HG03196 (cell line): ENCODE results near the gene GRIK4.

Experiments
- ATAC-seq: cut with Tn5 transposase; IDR thresholded peaks from one replicate; pipeline ENCODE4 v1.9.1; 2021; ENCODE audit not compliant: unreplicated experiment

GRIK4 gene

DNA sequence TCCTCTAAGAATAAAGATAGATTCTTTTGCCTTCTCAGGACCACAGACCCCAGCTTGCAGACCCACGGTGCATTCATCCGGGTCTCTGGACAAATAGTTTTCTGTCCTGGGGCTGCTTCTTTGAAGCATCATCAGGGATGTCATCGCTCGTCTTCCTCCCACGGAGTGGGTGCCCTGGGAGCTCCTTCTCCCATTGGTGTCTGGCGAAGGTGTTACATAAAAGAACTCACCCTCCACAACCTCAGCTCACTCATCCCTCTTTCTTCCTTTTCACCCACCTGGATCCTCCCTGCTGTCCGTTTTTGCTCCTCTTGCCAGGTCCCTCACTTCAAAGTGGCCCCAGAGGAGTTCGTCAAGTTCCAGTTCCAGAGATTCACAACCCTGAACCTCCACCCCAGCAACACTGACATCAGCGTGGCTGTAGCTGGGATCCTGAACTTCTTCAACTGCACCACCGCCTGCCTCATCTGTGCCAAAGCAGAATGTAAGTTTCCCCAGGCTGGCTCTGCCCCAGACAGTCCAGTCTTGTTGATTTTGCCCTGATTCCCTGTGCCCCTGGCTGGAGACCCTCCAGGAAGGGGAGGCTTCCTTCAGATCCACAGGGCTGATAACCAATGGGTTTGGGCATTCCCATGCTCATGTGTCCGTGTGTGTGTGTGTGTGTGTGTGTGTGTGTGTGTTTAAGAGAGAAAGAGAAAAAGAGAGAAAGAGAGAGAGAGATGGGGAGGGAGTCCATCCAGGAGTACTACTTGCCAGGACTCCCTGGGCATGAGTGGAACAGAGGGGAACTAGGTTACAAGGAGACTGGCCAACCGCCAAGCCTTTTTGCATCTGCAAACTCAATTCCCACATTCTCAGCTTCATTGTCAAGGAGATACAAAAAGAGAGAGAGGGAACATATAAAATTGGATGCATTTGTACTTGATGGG, 308.2 kb downstream of the GRIK4 start:
- no peak for ATAC-seq

DNA sequence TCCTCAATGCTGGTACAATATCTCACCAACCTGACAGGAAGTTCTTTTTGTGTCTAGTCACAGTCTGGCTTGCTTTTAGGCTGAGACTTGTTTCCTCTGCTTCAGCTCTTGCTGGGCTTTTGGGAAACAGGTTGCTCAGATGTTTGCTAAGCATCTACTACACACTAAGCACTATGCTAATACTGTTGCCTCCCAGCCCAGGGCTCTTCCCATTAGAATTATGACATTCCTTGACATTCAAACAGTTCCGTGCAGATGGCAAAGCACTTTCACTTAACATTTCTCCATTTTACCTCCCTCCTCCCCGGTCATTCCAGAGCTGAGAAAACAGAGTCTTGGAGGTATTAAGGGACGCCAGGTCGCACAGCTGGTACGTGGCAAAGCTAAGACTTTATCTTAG, 311.6 kb downstream of the GRIK4 start:
- ATAC-seq = no peak

DNA sequence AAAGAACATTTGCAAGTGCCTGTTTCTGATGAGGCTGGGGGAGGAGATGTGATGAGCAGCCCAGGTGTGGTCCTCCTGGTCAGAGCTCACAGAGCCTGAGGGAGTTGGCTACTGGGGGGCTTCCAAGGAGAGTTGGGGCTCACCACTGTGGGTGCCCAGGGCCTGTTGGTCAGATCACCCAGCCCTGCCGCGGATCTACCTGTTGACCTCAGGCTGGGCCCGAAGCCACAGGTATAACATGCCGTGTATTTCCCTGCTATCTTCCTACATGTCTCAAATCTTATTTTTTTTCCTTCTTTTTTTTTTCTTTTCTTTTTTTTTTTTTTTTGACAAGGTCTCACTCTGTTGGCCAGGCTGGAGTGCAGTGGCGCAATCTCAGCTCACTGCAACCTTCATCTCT, 312.7 kb downstream of the GRIK4 start:
- no peak for ATAC-seq

DNA sequence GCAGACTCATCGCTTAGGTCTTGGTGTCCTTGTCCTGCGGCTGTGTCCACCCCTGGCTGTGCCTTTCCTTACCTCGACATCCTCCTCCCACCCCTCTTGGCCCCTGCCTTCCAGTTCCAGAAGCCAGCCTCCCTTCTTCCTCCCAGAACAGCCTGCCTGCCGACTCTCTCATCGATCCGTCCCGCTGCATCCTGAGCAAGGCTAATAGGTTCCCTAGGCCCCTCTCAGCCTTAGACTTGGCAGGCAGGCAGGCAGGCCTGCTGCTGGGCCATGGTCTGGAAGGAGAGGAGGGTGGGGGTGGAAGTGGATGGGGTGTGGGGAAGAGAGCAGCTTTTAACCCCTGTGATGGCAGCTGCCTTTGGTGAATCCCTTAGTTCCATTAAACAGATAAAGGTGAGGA, 315.6 kb downstream of the GRIK4 start:
- ATAC-seq = no peak

DNA sequence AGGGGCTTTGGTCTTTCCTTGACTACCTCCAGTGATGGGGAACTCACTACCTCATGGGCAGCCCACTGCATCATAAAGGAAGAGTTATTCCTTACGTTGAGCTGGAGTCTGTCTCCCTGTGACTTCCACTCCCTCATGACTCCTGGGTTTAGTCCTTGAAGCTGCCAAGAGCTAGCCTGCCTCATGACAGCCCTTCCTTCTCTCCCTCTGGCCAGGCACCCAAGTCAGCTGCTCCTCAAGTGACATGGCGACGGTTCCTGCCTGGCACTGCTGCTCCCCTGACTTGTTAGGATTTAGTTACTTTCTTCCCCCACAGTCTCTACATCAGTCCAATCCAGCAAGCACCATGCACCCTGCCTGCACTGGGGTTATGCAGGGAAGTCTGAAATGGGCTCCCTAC, 316.3 kb downstream of the GRIK4 start:
- ATAC-seq = no peak

DNA sequence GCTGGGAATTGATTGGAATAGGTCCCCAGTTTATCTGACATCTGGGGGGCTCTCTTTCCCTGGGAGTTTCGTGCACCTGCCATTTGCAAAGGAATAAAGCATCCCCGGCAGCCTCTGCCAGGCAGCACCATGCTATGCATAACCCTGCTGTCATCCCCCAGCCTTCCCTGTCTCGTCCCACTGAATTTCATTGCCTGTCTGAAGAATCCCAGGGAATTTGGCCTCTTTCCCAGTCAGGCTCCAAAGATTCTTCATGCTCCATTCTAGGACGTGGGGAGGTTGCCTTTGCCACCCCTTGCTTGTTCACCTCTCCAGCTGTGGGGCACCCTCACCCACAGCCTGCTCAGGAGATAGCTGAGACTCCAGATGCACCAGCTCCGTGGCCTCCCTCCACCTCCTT, 317.3 kb downstream of the GRIK4 start:
- no peak for ATAC-seq

DNA sequence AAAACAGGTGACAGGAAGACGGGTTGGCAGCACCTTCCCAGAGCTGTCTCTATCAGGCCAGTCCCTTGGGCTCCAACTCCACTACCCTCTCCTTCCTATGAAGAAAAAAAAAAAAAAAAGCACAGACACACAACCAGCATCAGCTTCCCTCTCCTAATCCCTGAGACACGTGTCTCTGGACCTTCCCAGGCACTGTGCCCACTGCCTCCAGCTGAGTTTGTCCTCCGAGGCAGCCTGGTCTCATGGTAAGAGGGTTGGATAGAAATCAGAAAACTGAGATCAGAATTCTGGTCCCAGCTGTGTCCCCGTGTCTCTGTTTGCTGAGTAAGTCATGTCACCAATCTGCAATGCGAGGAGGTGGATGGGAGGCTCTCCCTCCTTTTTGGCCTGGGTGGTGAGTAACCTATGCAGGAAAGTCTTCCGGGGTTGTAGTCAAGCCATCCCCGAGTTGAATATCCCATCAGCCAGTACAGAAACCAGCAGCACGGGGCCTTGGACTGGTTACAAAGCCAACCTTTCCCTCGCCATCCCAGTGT, 318.6 kb downstream of the GRIK4 start:
- no peak for ATAC-seq

DNA sequence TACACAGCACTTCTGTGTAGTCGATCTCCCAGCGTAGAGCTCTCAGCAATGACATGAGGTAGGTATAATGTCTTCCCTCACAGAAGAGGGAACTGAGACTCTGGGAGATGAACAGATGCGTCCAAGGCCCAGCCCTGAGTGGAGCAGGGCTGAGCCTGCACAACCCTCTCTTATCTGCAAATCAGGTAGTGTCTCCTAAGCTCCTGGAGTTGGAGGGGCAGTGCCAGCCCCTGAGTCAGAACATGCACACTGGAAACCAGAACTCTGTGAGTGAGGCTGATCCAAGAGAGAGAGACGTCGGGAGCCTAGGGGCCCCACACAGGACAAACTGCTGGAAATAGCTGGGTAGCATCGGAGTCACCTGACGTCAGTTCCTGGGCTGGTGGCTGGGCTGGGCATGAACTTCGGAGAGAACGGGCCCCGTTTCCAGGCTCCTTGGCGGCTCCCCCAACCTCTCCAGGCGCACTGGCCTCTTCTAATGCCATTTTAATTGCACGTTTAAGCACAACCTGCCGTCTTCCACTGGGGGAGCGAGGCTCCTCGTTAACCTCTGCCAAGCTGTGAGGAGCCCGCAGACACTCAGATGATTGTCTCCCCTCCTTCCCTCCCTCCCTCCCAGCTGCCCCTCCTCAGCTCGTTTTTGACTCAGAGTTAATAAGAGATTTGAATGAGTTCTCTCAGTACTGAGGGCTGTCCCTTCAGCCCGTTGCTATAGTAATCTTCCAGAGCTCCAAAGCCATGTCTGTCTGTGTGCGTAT, 321.1 kb downstream of the GRIK4 start:
- no peak for ATAC-seq

DNA sequence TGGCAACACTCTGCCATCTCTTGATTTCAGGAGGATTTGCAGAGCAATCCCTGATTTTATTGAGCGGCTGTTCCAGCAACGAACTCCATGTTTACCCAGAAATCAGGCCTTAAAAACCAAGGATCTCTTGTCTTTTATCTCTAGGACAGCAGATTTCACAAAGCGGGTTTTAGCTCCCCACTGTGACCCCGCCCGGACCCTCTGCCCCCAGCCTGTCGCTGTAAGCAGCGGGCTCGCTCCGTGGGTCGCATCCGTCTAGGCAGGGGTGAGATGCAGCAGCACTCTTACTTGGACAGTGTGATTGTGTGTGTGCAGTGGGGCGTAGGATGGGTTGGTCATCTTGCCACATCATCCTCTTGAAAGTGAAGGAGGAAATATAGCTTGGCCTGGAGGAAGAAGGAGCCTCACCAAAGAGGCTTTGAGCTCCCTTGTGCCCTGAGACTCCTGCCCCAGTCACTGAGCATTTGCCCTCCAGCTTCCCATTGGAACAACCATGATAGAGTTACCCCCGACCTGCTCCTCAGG, 323.2 kb downstream of the GRIK4 start:
- ATAC-seq = no peak

DNA sequence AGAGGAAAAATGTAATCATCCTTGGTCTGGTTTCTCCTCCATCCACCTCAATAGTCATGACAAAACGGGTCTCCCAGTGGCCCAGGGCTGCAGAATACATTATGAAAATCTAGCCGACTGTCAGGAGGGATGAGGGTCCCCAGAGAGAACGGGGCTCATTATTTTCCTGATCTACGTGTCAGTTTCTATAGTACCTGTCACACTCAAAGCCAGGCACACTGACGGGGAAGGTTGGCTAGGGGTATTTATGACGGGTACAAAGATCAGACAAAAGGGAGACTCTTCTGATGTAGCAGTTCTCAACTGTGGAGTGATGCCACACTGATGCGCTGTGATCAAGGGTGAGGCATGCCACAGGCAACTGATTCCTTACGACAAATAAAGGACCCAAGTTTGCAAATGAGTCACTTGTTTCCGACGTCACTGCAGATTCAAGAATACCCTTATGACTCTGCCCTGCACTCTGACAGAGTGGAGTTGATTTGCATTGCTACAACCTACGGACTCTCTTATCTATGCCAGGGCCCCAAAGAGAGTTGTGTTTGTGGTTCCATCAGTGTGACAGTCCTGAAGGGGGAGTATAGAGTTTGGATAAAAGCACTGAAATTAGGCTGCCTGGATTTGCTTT, 324.2 kb downstream of the GRIK4 start:
- ATAC-seq = peak; percentile 80

DNA sequence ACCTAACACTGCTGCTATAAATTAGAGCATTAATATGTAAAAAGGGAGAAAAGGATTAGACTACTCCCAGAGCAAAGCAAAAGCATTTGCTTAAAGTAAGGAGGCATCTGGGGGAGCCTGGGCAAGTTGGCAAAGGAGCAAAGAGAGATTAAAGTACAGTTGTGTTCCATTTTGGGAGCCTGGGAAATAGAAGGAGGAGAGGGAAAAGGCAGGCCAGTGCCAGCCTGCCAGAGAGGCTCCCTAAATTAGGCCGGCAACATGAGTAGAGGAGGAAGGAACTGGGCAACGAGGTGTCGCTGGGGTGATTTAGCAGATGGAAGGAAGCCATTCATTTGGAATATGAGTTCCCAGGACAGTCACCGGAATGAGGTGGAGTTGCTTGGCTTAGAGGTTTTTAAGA, 326.1 kb downstream of the GRIK4 start:
- no peak for ATAC-seq

DNA sequence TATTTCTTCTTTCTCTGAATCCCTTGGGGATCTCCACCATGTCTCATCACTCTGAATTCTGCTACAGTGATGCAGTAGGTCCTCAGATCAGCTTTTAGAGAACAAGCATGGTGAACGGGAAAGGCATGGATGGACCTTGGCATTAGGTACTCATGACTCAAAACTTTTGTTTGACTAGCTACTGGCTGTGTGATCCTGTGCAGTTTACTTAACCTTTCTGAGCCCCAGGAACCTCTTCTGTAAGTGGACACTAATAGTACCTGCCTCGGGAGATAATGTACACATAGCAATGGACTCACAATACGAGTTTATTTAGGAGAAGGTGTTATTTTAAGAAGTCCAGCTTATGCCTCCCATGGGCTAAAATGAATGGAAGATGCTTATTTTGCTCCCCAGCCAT, 327.7 kb downstream of the GRIK4 start:
- ATAC-seq = no peak

DNA sequence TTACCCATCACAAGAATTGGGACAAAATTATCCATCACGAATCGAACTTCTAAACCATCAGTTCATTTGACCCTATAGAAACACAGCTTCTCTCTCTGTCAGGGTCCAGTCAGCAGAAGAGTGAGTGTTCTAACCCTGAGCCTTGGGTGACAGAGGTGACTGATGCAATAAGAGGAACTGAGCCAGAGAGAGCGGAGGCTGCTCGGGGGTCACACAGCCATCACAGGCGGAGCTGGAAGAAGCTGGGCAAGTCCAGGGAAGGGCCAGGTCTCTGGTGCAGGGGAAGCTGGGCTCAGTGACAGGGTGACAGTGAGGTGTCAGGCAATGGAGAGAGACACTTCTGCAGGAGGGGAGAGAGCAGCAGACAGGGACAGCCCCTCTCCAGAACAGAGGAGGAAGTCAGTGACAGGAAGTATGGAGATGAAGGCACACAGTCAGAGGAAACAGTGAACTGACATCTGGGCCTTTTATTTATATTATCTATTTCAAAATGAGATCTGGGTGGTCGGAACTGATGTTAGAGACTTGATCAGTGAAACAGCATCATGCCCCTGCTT, 328.4 kb downstream of the GRIK4 start:
- ATAC-seq = no peak

DNA sequence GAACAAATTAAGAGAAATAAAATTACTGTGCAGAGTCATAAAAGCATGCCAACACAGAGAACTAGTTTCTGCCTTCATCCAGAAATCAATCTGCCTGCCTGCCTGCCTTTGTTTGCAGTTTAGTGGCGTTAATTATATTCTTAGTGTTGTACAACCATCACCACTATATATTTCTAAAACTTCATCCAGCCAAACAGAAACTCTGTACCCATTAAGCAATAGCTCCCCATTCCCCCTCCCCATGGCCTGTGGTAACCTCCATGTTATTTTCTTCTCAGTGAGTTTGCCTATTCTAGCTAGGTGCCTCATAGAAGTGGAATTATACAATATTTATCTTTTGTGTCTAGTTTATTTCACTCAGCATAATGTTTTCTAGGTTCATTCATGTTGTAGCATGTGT, 329.1 kb downstream of the GRIK4 start:
- no peak for ATAC-seq

DNA sequence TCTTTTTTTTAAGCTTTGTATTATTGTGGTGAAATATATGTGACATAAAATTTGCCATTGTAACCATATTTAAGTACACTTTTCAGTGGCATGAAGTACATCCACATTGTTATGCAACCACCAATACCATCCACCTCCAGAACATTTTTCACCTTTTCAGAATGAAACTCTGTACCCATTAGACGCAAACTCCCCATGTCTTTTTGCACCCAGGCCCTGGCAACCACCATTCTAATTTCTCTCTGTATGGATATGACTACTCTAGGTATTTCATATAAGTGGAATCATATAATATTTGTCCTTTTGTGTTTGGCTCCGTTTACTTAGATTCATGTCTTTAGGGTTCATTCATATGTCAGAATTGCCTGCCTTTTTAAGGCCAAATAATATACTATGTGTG, 329.5 kb downstream of the GRIK4 start:
- no peak for ATAC-seq

DNA sequence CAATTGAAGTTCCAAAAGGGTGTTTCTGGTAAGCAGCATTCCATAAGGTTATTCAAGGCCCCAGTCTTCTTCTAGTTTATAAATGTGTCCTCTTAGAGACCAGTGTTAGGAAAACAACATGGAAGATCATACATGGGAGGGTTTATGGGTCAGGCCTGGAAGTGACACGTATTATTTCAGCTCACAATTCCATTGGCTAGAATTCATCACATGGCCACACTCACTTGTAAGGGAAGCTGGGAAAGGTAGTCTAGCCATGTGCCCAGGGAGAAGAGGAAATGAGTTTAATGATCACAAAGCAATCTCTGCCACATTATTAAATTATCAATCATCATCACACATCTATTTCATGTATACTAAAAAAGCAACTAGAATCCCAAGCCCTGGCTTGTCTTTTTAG, 330.6 kb downstream of the GRIK4 start:
- no peak for ATAC-seq

DNA sequence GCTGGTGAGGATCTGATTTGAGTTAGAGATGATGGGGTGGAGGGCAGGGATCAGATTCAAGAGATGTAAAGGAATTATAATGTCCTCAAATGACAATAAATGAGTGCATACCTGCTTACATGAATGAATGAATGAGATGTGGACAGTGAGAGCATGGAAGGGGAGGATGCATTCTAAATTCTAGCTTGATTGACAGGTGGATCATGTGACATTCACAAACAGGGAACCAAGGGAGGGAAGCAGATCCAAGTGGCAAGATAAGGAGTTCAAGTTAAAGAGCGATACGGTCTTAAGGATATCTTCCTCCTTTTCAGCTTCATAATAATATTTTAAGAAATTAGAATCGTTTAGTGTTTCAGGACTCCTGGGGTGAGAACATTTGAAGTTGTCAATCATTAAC, 341.9 kb downstream of the GRIK4 start:
- no peak for ATAC-seq

DNA sequence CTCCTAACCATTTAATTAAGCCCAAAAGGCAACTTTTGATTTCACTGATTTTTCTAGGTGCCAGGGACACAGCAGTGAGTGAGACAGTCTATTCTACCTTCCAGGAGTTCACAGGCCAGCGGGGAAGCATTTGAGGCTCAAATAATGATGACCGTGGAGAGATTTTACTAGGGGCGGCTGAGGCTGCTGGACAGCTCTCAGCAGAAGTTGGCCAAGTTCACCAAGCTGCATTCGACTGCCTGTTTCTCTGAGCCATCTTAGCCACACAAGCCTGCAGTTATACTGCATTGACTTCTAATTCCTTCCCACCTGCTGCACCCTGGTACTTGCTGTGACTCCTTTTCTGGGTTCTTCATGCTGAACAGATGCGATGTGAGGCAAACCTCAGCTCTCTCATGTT, 343.4 kb downstream of the GRIK4 start:
- ATAC-seq = no peak

DNA sequence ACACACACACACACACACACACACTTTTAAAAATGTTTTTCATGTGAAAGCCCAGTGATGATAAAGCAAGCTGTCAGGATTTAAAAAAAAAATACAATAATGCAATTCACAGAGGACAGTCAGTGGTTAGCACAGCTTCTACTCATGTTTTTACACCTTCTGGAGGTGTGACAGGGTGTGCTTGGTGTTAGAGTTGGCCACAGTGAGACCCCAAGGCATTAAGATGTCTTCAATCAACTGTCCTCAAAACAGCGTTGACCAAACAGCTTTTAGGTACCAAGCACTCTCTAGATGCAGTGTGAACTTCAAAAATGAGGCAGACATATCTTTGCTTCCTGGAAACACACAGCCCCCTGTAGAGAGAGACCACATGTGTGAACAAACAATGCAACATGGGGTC, 346.0 kb downstream of the GRIK4 start:
- no peak for ATAC-seq

DNA sequence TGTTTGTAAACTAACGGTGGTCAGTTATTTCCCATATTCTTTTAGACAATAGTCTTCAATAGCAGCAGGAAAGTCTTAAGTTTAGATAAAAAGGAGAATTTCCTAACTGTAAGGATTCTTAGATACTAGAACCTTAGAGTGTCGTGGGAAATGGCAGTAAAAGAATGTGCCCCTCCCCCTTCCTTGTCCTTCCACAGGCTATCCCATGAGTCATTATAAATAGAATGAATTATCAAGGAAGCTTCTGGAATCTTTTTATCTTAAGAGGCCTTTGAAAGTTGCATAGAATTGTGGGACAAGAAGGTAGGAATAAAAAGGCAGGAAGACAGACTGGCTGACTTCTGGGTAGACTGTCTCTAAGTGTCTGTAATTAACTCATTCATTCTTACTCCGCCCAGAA, 347.2 kb downstream of the GRIK4 start:
- ATAC-seq = no peak
